ENCODE results near the gene SMARCA2. TPM values are rescaled to one million over a fixed set of nuclear protein-coding genes. Genes with fewer than 3 reads are reported as not detected.

Gene SMARCA2
- total RNA-seq, 1 donor from 2014 or later = 160 TPM

DNA sequence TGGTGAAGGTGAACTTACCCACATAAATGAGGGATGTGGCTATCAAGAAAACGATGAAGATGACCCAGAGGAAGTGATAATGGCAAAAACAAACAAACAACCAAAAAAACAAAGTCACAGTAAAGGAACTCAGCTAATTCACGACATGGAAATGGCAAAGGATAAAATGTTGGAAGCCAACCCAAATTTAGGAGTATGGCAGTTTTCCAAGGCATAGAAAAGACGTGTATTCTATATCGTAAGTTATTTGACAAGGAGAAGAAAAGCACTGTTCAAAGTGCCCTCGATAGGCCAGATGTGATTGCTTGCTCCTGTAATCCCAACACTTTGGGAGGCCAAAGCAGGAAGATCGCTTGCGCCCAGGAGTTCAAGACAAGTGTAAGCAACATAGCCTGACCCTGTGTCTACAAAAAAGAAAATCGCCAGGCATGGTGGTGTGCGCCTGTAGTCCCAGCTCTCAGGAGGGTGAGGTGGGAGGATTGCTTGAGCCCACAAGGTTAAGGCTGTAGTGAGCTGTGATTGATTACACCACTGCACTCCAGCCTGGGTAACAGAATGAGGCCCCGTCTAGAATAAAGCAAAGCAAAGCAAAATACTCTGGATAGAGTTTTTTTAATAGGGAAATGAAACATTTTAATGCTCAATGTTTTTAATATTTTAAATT lies 138.0 kb downstream of the SMARCA2 start:
- Histone ChIP-seq H3K36me3 (no peaks in the 10 kb centered on the region), H3K4me3 (no peak overlapping the region), H3K4me1 (peaks cover 0 to 5% of the 10 kb centered on the region in 2 donors), H3K27ac (no peak overlapping the region), H3K27me3 (no peaks in the 10 kb centered on the region), H3K9me3 (no peaks in the 10 kb centered on the region)
- intact Hi-C loops (cut with DNase I) = no loop called here
- TF ChIP-seq, protein P1, sequence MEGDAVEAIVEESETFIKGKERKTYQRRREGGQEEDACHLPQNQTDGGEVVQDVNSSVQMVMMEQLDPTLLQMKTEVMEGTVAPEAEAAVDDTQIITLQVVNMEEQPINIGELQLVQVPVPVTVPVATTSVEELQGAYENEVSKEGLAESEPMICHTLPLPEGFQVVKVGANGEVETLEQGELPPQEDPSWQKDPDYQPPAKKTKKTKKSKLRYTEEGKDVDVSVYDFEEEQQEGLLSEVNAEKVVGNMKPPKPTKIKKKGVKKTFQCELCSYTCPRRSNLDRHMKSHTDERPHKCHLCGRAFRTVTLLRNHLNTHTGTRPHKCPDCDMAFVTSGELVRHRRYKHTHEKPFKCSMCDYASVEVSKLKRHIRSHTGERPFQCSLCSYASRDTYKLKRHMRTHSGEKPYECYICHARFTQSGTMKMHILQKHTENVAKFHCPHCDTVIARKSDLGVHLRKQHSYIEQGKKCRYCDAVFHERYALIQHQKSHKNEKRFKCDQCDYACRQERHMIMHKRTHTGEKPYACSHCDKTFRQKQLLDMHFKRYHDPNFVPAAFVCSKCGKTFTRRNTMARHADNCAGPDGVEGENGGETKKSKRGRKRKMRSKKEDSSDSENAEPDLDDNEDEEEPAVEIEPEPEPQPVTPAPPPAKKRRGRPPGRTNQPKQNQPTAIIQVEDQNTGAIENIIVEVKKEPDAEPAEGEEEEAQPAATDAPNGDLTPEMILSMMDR (IDR thresholded peaks at IDR 0.05) = no peak
- DNase-seq (ENCODE audit: low spot score in 2 of 2) = no peak

DNA sequence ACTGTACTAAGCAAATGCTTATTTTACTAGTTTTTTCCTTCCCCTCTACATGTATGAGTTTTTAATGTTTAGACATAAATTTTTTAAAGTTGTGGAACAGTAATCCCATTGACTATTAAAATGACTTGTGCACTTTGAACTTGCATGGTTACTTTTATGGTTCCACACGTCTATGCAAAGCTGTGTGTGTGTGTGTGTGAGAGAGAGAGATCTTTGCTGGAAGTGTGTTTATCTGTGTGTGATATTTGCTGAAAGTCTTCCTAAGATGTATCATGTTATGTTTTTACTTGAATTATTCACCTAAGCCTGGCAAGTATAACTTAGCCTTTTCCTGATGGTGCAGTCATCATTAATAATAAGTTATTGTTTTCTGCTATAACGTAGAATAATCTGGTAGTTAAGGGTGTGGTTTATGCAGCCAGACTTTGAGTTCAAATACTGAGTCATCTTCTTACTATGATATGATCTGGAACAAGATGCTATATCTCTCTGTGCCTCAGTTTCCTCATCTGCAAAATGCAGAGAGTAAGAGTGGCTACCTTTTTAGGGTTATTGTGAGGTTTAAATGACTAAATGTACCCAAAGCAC lies 138.6 kb downstream of the SMARCA2 start:
- intact Hi-C loops (cut with DNase I) = no loop called here
- H3K36me3 ChIP-seq = no peaks in the 10 kb centered on the region
- H3K9me3 ChIP-seq = no peaks in the 10 kb centered on the region
- no peak overlapping the region for H3K27ac ChIP-seq
- no peak for DNase-seq (ENCODE audit: low spot score in 2 of 2)
- no peak overlapping the region for H3K4me3 ChIP-seq
- H3K27me3 ChIP-seq = no peaks in the 10 kb centered on the region
- TF ChIP-seq, protein P1 (IDR thresholded peaks at IDR 0.05) = no peak
- H3K4me1 ChIP-seq = peaks cover 0 to 5% of the 10 kb centered on the region in 2 donors

DNA sequence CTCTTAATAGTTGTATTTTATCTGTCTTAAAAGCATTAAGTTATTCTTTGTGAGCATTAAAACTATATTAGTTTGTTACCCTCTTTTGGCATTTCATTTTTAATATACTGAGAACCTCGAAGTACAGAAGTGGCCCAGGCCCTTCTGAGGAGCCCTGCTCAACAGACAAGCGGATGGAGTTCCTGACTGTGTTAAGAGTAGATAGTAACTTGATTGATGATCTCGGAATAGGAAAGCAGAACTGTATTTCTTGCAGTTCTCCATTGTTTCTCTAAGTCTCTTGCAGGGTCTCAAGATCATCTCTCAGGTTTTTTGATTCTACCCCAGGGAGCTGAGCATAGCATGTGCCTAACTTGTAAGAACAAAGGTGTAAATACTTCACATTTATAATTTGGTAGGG lies 139.6 kb downstream of the SMARCA2 start:
- H3K4me3 ChIP-seq = no peak overlapping the region
- no peaks in the 10 kb centered on the region for H3K9me3 ChIP-seq

DNA sequence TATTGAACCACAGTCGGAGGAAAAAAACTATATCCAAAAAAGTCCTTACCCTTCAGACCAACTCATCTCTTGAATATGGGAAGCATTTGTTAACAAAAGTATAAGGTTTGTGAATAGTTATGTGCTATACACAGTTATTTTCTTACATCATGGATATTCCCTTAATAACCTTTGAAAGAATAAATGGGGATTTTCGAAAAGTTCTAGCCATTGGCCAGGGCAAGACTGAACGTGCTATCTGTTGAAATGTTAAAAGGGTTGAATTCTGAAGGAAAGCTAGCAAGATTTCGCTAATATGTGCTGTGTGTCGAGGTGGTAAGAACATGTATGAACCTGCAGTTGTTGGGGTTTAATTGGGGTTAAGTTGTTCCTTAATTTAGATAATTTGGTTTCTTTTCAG lies 140.8 kb downstream of the SMARCA2 start:
- Histone ChIP-seq H3K27me3 (no peaks in the 10 kb centered on the region), H3K9me3 (no peaks in the 10 kb centered on the region), H3K27ac (no peak overlapping the region), H3K4me3 (no peak overlapping the region), H3K4me1 (peaks cover 0 to 13% of the 10 kb centered on the region in 2 donors), H3K36me3 (no peaks in the 10 kb centered on the region)
- TF ChIP-seq, protein P1 (IDR thresholded peaks at IDR 0.05) = no peak
- intact Hi-C loops (cut with DNase I) = loop anchor here (5.0 kb wide), 2 partner anchors 34 to 86 kb away; no protein-coding TSS in a partner anchor
- DNase-seq (ENCODE audit: low spot score in 2 of 2) = no peak

More for the DNA sequence above, 139.6 kb downstream of the SMARCA2 start:
- intact Hi-C loops (cut with DNase I) = loop anchor here (5.0 kb wide), 2 partner anchors 32 to 88 kb away; no protein-coding TSS in a partner anchor
- H3K4me1 ChIP-seq = peaks cover 0 to 8% of the 10 kb centered on the region in 2 donors
- no peaks in the 10 kb centered on the region for H3K27me3 ChIP-seq
- TF ChIP-seq, protein P1 (IDR thresholded peaks at IDR 0.05) = no peak
- no peak for DNase-seq (ENCODE audit: low spot score in 2 of 2)
- H3K27ac ChIP-seq = no peak overlapping the region
- no peaks in the 10 kb centered on the region for H3K36me3 ChIP-seq

DNA sequence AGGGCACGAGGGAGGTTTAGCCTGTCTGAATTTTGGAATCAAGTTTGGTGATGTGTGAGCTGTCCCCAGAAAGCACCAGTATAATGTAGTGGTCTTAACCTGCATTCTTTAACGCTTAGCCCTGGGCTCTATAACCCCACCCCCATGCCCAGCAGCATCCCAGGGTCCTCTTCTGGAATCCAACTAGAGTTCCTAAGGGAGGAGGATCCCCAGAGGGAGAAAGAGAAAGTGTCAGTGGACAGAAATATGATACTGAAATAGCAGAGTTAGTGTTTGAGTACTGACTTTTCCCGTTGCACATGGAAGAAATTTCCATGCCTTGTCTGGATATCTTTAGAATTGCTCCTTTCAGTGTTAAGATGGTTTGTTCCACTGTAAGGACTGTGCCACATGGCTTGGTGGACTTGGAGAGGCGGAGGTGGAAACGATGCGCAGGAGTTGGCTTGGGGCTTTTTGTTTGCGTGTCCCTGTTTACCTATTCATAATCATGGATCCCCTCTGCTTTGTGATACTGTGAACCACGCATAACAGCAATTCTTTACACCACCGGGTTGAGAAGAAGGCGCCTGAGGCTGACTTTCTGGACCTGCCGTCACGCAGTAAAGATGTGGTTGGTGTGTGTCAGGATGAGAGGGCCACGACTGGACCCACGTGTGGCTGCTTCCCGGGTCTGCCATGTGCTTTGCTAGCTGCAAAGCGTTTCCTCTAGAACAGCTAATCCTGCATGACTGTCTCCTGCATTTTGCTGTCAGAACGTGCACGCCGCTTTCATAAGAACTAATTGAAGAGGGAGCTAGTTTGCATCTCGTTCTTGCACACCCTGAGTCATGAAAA lies 142.3 kb downstream of the SMARCA2 start:
- H3K9me3 ChIP-seq = no peaks in the 10 kb centered on the region
- DNase-seq (ENCODE audit: low spot score in 2 of 2) = peak in 1 of 2 donors; percentile 66
- peak overlapping the region; percentile 74 to 79 for H3K27ac ChIP-seq
- H3K27me3 ChIP-seq = no peaks in the 10 kb centered on the region
- peaks cover 0 to 4% of the 10 kb centered on the region in 2 donors for H3K36me3 ChIP-seq
- peak overlapping the region; percentile 58 to 66 for H3K4me3 ChIP-seq
- intact Hi-C loops (cut with DNase I) = loop anchor here (2.0 to 5.0 kb wide), 3 partner anchors 25 to 85 kb away; no protein-coding TSS in a partner anchor
- peaks cover 0 to 13% of the 10 kb centered on the region in 2 donors for H3K4me1 ChIP-seq
- TF ChIP-seq, protein P1 (IDR thresholded peaks at IDR 0.05) = no peak

Data from ascending aorta (tissue), 2 donors.